Keratinocyte (primary cell): ENCODE data around the gene ADCY4. TPM values are rescaled to one million over a fixed set of nuclear protein-coding genes. Genes with fewer than 3 reads are reported as not detected.
A peak's percentile ranks its signal among the peaks of the same experiment; 100 is the strongest.

Source experiments
- DNase-seq: peaks from one replicate; pipeline ENCODE4 v3.0.0-alpha.2; 2011; ENCODE audit warnings: low read depth, missing footprints, low spot score
- FAIRE-seq: peaks from 2 replicates; lab custom pipeline; 2011; peaks lifted over from hg19 to GRCh38; lab: Jason Lieb, UNC
- H2AFZ ChIP-seq: 2 replicates; pipeline ENCODE4 v1.6.0; 2012; ENCODE audit warnings: low read length, control low read depth, inconsistent platforms; ENCODE audit not compliant: control insufficient read depth
- H3K27ac ChIP-seq: 2 replicates; pipeline ENCODE4 v1.5.1; 2011; ENCODE audit warnings: low read length; ENCODE audit not compliant: control insufficient read depth, insufficient read depth
- H3K27me3 ChIP-seq: 3 replicates; pipeline ENCODE4 v1.6.0; 2011; ENCODE audit warnings: low read length; ENCODE audit not compliant: control insufficient read depth, insufficient read depth; ENCODE audit errors: extremely low read depth
- H3K36me3 ChIP-seq, 2 experiments: 2 replicates in 1 of 2; 3 replicates in 1 of 2; pipeline ENCODE4 v1.5.1; 2011; ENCODE audit warnings: low read length in 2 of 2, mild to moderate bottlenecking in 1 of 2; ENCODE audit not compliant: control insufficient read depth in 2 of 2, insufficient read depth in 2 of 2; ENCODE audit errors: extremely low read depth in 1 of 2
- H3K4me1 ChIP-seq: 3 replicates; pipeline ENCODE4 v1.5.1; 2011; ENCODE audit warnings: low read length; ENCODE audit not compliant: control insufficient read depth, insufficient read depth; ENCODE audit errors: extremely low read depth
- H3K4me2 ChIP-seq: 3 replicates; pipeline ENCODE4 v1.6.0; 2011; ENCODE audit warnings: low read depth, low read length; ENCODE audit not compliant: control insufficient read depth, insufficient read depth; ENCODE audit errors: extremely low read depth
- H3K4me3 ChIP-seq, 3 experiments: fragments of 200-600 bp in 1 of 3; sonication (generic) in 1 of 3; 2 replicates in 2 of 3; 3 replicates in 1 of 3; pipeline ENCODE4 v1.5.1; 2011 to 2016; ENCODE audit warnings: low read length in 3 of 3, mild to moderate bottlenecking in 3 of 3, control low read depth in 2 of 3, inconsistent platforms in 1 of 3, low read depth in 1 of 3, mixed read lengths in 1 of 3, mixed run types in 1 of 3, moderate library complexity in 1 of 3; ENCODE audit not compliant: control insufficient read depth in 2 of 3, insufficient read depth in 2 of 3; ENCODE audit errors: extremely low read depth in 1 of 3
- H3K79me2 ChIP-seq: 2 replicates; pipeline ENCODE4 v1.6.0; 2012; ENCODE audit warnings: low read length; ENCODE audit not compliant: control insufficient read depth, insufficient read depth
- H3K9ac ChIP-seq: 3 replicates; pipeline ENCODE4 v1.6.0; 2011; ENCODE audit warnings: low read length; ENCODE audit not compliant: control insufficient read depth, insufficient read depth; ENCODE audit errors: extremely low read depth
- H3K9me1 ChIP-seq: 3 replicates; pipeline ENCODE4 v1.6.0; 2011; ENCODE audit warnings: low read length; ENCODE audit not compliant: control insufficient read depth, insufficient read depth; ENCODE audit errors: extremely low read depth
- H3K9me3 ChIP-seq: 2 replicates; pipeline ENCODE4 v1.5.1; 2012; ENCODE audit warnings: low read depth, low read length; ENCODE audit not compliant: control insufficient read depth
- H4K20me1 ChIP-seq: 3 replicates; pipeline ENCODE4 v1.6.0; 2011; ENCODE audit warnings: low read length; ENCODE audit not compliant: control insufficient read depth, insufficient read depth; ENCODE audit errors: extremely low read depth
- CTCF ChIP-seq, 3 experiments: IDR thresholded peaks in 1 of 3; conservative IDR thresholded peaks in 1 of 3; optimal IDR thresholded peaks in 1 of 3; 2 replicates in 2 of 3; 3 replicates in 1 of 3; pipeline versions ENCODE3 to v1.5.1; 2011; ENCODE audit warnings: low read length in 3 of 3, mild to moderate bottlenecking in 3 of 3, moderate library complexity in 2 of 3, control low read depth in 1 of 3, inconsistent platforms in 1 of 3; ENCODE audit not compliant: insufficient read depth in 2 of 3; ENCODE audit errors: extremely low read depth in 1 of 3
- EZH2 ChIP-seq: IDR thresholded peaks from one replicate; pipeline ENCODE4 v1.6.1; 2012; ENCODE audit warnings: inconsistent platforms, mild to moderate bottlenecking, low read length, moderate library complexity
- dilution Hi-C: fragments of 300-500 bp; cut with MboI; formaldehyde crosslinking; loops from one replicate; pipeline ENCODE4 v1.7.0; 2020; ENCODE audit warnings: low sequenced_read_pairs; ENCODE audit not compliant: extremely low pct_ligation_motif_present
- polyA plus RNA-seq, 5 experiments: library from polyadenylated mRNA; depleted of rRNA in 3 of 5; stranded (reverse) in 3 of 5; stranded (forward) in 1 of 5; unstranded in 1 of 5; fragments of >200 nt; gene quantifications; 1 replicate in 1 of 5; 2 replicates in 3 of 5; 3 replicates in 1 of 5; pipeline versions ENCODE4 v1.2.1 to v1.2.3, GENCODE V29; 2011 to 2012; ENCODE audit warnings: missing spikeins in 2 of 5, low read depth in 1 of 5, low replicate concordance in 1 of 5

ADCY4 gene
- polyA plus RNA-seq, 1 donor (not counting 4 experiments of a cell fraction or from before 2014, with no cell fraction given), result 0.21 TPM

- Histone ChIP-seq H3K9ac (no peak overlapping the region), H3K27ac (peak overlapping the region; percentile 24), H3K4me2 (peak overlapping the region; percentile 42), H3K4me1 (peaks cover 51% of the 10 kb centered on the region), H3K9me3 (no peaks in the 10 kb centered on the region), H2AFZ (no peak overlapping the region), H3K27me3 (peaks cover 3% of the 10 kb centered on the region), H3K4me3 (no peak overlapping the region), H4K20me1 (no peaks in the 10 kb centered on the region), H3K79me2 (no peaks in the 10 kb centered on the region), H3K36me3 (peaks cover 3 to 4% of the 10 kb centered on the region in 2 experiments), H3K9me1 (peaks cover 2% of the 10 kb centered on the region)
- DNase-seq (no peak), FAIRE-seq (no peak)
- dilution Hi-C loops, result no loop called here
- TF ChIP-seq CTCF (optimal IDR thresholded peaks at IDR 0.05 in 1 of 3, IDR thresholded peaks at IDR 0.05 in 1 of 3, conservative IDR thresholded peaks at IDR 0.05 in 1 of 3; ENCODE audit: extremely low read depth in 1 of 3, insufficient read depth in 2 of 3, low read length in 3 of 3) (peak in 1 of 3 experiments; percentile 14), EZH2 (no peak)
Measured at GRCh38 chr14:24315807-24316596, 18.9 kb downstream of the ADCY4 start.

- Histone ChIP-seq H3K4me3 (peak overlapping the region in 2 of 3 experiments; percentile 3 to 19), H3K27me3 (peaks cover 3% of the 10 kb centered on the region), H3K9ac (no peak overlapping the region), H3K36me3 (peaks cover 3 to 4% of the 10 kb centered on the region in 2 experiments), H3K79me2 (no peaks in the 10 kb centered on the region), H3K4me1 (peaks cover 57% of the 10 kb centered on the region), H4K20me1 (no peaks in the 10 kb centered on the region), H3K9me3 (no peaks in the 10 kb centered on the region), H3K9me1 (peaks cover 2% of the 10 kb centered on the region), H2AFZ (no peak overlapping the region), H3K27ac (peak overlapping the region; percentile 40), H3K4me2 (peak overlapping the region; percentile 72)
- FAIRE-seq (no peak), DNase-seq (no peak)
- no peak for TF ChIP-seq CTCF (optimal IDR thresholded peaks at IDR 0.05 in 1 of 3, IDR thresholded peaks at IDR 0.05 in 1 of 3, conservative IDR thresholded peaks at IDR 0.05 in 1 of 3; ENCODE audit: extremely low read depth in 1 of 3, insufficient read depth in 2 of 3, low read length in 3 of 3)
- no peak for TF ChIP-seq EZH2
- dilution Hi-C loops, result no loop called here
Measured at GRCh38 chr14:24315243-24315806, 19.5 kb downstream of the ADCY4 start.
